A549 (cell line): ENCODE data around the gene NRG3.

Experiments used
- PHF8 ChIP-seq: fragments of 200-600 bp; sonication (generic); IDR thresholded peaks from 2 replicates; pipeline ENCODE4 v1.6.1; 2016; ENCODE audit warnings: low read depth, mild to moderate bottlenecking, antibody characterized with exemption, moderate library complexity, borderline replicate concordance
- TF ChIP-seq, protein P1 (sequence below): fragments of >200 bp; sonication (Bioruptor Twin); formaldehyde crosslinking; IDR thresholded peaks from 3 replicates; pipeline ENCODE4 v1.5.1; 2016

- TF ChIP-seq PHF8: no peak
- TF ChIP-seq, protein P1, sequence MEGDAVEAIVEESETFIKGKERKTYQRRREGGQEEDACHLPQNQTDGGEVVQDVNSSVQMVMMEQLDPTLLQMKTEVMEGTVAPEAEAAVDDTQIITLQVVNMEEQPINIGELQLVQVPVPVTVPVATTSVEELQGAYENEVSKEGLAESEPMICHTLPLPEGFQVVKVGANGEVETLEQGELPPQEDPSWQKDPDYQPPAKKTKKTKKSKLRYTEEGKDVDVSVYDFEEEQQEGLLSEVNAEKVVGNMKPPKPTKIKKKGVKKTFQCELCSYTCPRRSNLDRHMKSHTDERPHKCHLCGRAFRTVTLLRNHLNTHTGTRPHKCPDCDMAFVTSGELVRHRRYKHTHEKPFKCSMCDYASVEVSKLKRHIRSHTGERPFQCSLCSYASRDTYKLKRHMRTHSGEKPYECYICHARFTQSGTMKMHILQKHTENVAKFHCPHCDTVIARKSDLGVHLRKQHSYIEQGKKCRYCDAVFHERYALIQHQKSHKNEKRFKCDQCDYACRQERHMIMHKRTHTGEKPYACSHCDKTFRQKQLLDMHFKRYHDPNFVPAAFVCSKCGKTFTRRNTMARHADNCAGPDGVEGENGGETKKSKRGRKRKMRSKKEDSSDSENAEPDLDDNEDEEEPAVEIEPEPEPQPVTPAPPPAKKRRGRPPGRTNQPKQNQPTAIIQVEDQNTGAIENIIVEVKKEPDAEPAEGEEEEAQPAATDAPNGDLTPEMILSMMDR: no peak
Observed at GRCh38 chr10:82400841-82401240, 525.8 kb downstream of the NRG3 start.
